GM21576 (cell line): Measurements from ENCODE around the gene DUXA.
A peak's percentile ranks its signal among the peaks of the same experiment; 100 is the strongest.
"Not testable (repeated sequence)": the region's sequence is repeated elsewhere in the genome, so short reads cannot be mapped to it uniquely, and the experiment has no call there.

Source experiments
- ATAC-seq: cut with Tn5 transposase; IDR thresholded peaks from one replicate; pipeline ENCODE4 v1.9.1; 2021; ENCODE audit warnings: mild to moderate bottlenecking, moderate library complexity; ENCODE audit not compliant: unreplicated experiment

Gene DUXA

GRCh38 chr19:57167385-57167784 lies at the start of gene DUXA:
DUXA (minus strand) TSS chr19:57167485; CDS start chr19:57167443, 42 bp downstream.
- no peak for ATAC-seq

DNA sequence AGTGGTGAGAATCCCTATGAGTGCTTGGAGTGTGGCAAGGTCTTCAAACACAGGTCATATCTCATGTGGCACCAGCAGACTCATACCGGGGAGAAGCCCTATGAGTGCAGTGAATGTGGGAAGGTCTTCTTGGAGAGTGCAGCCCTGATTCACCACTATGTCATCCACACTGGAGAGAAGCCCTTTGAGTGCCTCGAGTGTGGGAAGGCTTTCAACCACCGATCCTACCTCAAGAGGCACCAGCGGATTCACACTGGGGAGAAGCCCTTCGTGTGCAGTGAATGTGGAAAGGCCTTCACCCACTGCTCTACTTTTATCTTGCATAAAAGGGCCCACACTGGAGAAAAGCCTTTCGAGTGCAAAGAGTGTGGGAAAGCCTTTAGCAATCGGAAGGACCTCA lies 44.8 kb upstream of the DUXA start:
- no peak for ATAC-seq

GRCh38 chr19:57210381-57210780 lies 43.1 kb upstream of the DUXA start:
- ATAC-seq: no peak

- ATAC-seq: no peak
Measured at GRCh38 chr19:57202160-57202559, 34.9 kb upstream of the DUXA start.

GRCh38 chr19:57197874-57198273 lies 30.6 kb upstream of the DUXA start:
- ATAC-seq: not testable (repeated sequence)

GRCh38 chr19:57192993-57193392 lies 25.7 kb upstream of the DUXA start:
- ATAC-seq: no peak

- ATAC-seq: peak; percentile 15
Measured at GRCh38 chr19:57192077-57192420, 24.8 kb upstream of the DUXA start.

- ATAC-seq: peak; percentile 85
Measured at GRCh38 chr19:57191141-57192076, 24.1 kb upstream of the DUXA start, which contains the start of gene ZNF264. ZNF264 (plus strand) TSS chr19:57191500; CDS start chr19:57191914, 414 bp downstream.

GRCh38 chr19:57190301-57190700 lies 23.0 kb upstream of the DUXA start:
- no peak for ATAC-seq

DNA sequence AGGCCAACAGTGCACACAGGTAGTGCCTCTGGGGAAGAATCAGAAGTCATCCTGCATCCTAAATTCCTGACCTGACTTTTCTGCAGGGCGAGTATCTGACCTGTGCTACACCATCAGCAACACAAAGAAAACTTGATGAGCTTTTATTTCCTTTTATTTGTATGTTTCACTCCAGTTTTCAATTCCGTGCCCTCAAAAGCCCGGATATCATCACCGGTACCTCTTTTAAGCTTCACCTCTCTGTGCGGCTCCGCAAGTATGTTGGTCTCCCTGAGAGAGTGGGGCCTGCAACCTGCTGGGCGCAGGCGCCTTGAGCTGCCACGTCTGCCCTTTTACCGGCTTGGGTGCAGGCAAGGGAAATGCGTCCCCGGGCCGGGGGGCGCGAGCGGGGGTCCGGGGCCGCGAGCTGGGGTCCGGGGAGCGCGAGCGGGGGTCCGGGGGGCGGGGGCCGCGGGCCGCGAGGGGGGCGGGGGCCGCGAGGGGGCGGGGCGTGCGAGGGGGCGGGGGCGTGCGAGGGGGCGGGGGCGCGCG lies 4.3 kb upstream of the DUXA start:
- ATAC-seq: no peak

- no peak for ATAC-seq
Measured at GRCh38 chr19:57165846-57166245, 1.4 kb downstream of the DUXA start.

DNA sequence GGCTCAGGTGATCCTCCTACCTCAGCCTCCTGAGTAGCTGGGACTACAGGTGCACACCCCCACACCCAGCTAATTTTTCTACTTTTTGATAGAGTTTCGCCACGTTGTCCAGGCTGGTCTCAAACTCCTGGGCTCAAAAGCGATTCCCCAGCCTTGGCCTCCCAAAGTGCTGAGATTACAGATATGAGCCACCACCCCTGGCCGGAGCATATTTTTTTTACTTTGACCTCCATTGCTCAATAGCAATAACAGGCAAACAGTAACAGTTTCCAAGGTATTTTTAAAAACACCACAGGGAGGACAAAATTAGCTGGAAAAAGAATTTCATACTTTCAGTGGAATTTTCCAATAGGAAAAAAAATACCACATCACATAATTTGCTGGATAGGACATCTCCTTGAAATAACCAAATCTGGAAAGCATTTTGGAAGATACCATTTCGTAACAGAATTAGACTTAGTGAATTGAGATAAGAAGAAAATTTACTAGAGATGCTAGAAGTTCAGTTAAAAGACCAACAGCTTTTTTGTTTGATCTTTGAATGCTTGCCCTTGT lies 5.2 kb downstream of the DUXA start:
- ATAC-seq: no peak

DNA sequence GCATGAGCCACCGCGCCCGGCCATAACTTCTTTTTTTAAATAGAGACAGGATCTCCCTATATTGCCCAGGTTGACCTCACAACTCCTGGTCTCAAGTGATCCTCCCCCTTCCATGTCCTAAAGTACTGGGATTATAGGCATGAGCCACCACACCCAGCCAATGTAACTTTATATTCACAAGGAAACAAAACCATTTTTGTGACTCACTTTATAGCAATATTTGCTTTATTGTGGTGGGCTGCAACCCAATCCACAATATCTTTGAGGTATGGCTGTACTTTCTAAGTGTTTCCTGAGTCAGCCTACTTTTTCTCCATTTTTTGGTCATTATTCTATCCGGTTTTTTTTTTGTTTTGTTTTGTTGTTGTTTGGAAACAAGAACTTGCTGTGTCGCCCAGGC lies 14.4 kb downstream of the DUXA start:
- ATAC-seq: no peak

DNA sequence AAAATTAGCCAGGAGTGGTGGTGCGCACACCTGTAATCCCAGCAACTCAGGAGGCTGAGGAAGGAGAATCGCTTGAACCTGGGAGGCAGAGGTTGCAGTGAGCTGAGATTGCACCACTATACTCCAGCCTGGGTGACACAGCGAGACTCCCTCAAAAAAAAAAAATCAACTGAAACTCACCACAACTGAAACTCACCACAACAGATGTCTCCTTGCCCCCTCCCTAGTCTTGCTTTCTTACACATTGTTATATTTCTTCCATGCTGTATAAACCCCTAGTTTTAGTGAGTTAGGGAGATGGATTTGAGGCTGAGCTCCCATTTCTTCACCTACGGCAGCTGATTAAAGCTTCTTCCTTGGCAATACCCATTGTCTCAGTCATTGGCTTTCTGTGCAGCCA lies 25.6 kb downstream of the DUXA start:
- ATAC-seq: no peak

GRCh38 chr19:57135797-57136196 lies 31.5 kb downstream of the DUXA start:
- ATAC-seq: no peak

DNA sequence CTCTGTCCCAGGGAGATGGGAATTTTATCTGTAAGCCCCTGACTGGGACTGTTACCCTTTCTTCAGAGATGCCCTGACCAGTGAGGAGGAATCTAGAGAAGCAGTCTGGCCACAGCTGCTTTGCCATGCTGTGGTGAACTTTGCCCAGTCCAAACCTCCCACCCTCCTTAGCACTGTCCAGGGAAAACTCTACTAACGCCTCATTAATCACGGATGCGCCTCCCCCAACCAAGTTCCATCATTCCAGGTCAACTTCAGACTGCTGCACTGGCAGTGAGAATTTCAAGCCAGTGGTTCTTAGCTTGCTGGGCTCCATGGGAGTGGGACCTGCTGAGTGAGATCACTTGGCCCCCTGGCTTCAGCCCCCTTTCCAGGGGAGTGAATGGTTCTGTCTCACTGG lies 39.9 kb downstream of the DUXA start:
- not testable (repeated sequence) for ATAC-seq

DNA sequence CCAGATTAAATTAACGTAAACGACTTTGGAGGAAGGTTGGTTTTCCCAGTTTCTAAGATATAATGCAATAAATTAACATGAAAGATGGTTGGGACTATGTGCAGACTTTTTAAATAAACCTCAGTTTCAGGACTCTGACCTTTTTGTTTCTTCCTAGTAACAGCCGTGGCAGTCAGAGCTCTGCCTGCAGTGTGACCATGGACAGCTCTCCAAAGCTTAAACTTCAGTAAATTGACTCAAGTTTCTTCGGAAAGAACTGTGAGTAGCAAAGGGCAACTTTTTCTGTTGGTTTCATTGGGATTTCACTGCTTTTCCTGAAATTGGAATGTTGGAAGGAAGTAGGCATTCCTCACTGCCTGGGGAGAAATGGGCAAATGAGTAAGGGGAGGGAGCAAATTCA lies 43.4 kb downstream of the DUXA start:
- no peak for ATAC-seq

DNA sequence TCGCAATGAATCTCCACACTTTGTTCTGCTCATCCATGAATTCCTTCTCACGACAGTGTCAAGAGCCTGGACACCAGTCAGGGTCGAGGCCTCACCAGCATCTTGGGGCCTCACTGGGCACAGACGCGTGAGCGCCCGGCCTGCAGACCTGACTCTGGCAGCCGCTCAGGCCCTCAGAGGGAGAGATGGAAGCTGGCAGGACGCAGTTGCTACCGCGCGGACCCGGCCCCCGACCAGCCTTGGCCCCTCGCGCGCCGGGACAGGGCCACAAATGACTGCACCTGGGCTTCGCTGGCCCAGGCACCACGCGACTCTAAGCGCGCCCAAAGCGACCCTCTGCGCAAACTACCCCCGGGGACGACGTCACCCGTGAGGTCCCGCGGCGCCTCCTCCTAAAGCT lies 48.4 kb downstream of the DUXA start:
- no peak for ATAC-seq

GRCh38 chr19:57113501-57113900 lies 53.8 kb downstream of the DUXA start:
- not testable (repeated sequence) for ATAC-seq

GRCh38 chr19:57111329-57111644 lies 56.0 kb downstream of the DUXA start:
- ATAC-seq: no peak

GRCh38 chr19:57110592-57111328 lies 56.5 kb downstream of the DUXA start:
- no peak for ATAC-seq
